PC-3 (cell line): ENCODE results near the gene LIG1.

Experiments
- EZH2 ChIP-seq: fragments of 300-600 bp; sonication (generic); IDR thresholded peaks from one replicate; pipeline ENCODE4 v1.6.1; 2017; ENCODE audit warnings: antibody characterized with exemption, mild to moderate bottlenecking, low read length; ENCODE audit not compliant: unreplicated experiment
- EZH2phosphoT487 ChIP-seq: fragments of 300-600 bp; sonication (generic); IDR thresholded peaks from 2 replicates; pipeline ENCODE4 v1.6.1; 2018; ENCODE audit warnings: mild to moderate bottlenecking, antibody characterized with exemption, low read length, borderline replicate concordance
- TF ChIP-seq, protein P1 (sequence below): fragments of 300-600 bp; sonication (generic); conservative IDR thresholded peaks from 2 replicates; pipeline ENCODE4 v1.5.1; 2017; ENCODE audit warnings: antibody characterized with exemption, low read depth, mild to moderate bottlenecking, low read length

DNA sequence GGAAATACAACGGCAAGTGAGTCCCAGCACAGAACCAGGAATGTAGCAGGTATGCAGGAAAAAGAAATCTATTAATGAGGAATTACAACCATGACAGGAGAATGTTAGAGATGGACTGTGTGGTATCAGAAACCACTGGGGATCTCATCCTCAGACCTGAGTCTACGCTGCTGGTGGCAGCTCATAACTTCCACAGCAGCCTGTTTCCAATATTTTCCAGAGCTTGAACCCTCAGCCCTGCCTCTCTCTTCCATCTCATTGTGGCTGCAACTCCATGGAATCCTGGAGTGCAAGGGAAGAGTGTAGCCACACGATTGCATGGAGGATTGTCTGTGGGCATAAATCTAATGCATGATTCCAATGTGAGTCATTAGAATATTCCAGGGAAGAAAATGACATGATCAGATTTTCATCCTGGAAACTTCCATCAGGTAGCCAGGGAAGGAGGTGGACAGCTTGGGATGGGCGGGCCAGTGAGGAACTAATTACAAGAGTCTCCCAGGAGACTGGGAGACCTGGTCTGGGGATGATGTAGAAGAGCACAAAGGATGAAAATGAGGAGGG is 74.5 kb downstream of the LIG1 start:
- TF ChIP-seq, protein P1, sequence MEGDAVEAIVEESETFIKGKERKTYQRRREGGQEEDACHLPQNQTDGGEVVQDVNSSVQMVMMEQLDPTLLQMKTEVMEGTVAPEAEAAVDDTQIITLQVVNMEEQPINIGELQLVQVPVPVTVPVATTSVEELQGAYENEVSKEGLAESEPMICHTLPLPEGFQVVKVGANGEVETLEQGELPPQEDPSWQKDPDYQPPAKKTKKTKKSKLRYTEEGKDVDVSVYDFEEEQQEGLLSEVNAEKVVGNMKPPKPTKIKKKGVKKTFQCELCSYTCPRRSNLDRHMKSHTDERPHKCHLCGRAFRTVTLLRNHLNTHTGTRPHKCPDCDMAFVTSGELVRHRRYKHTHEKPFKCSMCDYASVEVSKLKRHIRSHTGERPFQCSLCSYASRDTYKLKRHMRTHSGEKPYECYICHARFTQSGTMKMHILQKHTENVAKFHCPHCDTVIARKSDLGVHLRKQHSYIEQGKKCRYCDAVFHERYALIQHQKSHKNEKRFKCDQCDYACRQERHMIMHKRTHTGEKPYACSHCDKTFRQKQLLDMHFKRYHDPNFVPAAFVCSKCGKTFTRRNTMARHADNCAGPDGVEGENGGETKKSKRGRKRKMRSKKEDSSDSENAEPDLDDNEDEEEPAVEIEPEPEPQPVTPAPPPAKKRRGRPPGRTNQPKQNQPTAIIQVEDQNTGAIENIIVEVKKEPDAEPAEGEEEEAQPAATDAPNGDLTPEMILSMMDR, result no peak
- TF ChIP-seq EZH2 (no peak), EZH2phosphoT487 (no peak)
